Panc1 (cell line): ENCODE measurements around the gene LRRFIP1. TPM values are rescaled to one million over a fixed set of nuclear protein-coding genes. Genes with fewer than 3 reads are reported as not detected.
A peak's percentile ranks its signal among the peaks of the same experiment; 100 is the strongest.

Experiments used
- ATAC-seq: fragments of 200-7000 bp; cut with Tn5 transposase; 2 replicates; pipeline ENCODE4 v1.9.1; 2020; ENCODE audit warnings: mild to moderate bottlenecking, moderate library complexity
- BruUV-seq: library from RNA; stranded (reverse); fragments of 400-500 nt; replicated peaks from 2 replicates; lab custom pipeline; 2021; lab: Mats Ljungman, UMichigan
- CTCF ChIA-PET: fragments of 300-600 bp; sonication (Branson Sonifier 250); formaldehyde crosslinking; loops from one replicate; lab custom pipeline; 2022; ENCODE audit warnings: antibody characterized with exemption; lab: Charles Lee
- POLR2A ChIA-PET: fragments of 300-600 bp; sonication (Branson Sonifier 250); formaldehyde crosslinking; loops from one replicate; lab custom pipeline; 2022; ENCODE audit warnings: antibody characterized with exemption; lab: Charles Lee
- DNase-seq: peaks from one replicate; pipeline ENCODE4 v3.0.0-alpha.2; 2010; ENCODE audit warnings: low read depth, low spot score
- H3K27ac ChIP-seq: 2 replicates; pipeline ENCODE4 v1.5.1; 2011; ENCODE audit warnings: mild to moderate bottlenecking, low read length, inconsistent platforms
- H3K27me3 ChIP-seq: fragments of 200-500 bp; sonication (Bioruptor generic); 2 replicates; pipeline ENCODE4 v1.6.0; 2014; ENCODE audit warnings: low read length, inconsistent platforms; ENCODE audit not compliant: control insufficient read depth, insufficient read depth
- H3K36me3 ChIP-seq: fragments of 200-500 bp; sonication (Bioruptor generic); 2 replicates; pipeline ENCODE4 v1.5.1; 2014; ENCODE audit warnings: inconsistent platforms, mild to moderate bottlenecking, low read length, moderate library complexity; ENCODE audit not compliant: control insufficient read depth, insufficient read depth
- H3K4me1 ChIP-seq: 2 replicates; pipeline ENCODE4 v1.5.1; 2011; ENCODE audit warnings: inconsistent platforms, mild to moderate bottlenecking, low read length, moderate library complexity; ENCODE audit not compliant: control insufficient read depth, insufficient read depth
- H3K4me3 ChIP-seq, 2 experiments: 2 replicates each; pipeline ENCODE4 v1.5.1; 2011 to 2012; ENCODE audit warnings: low read depth in 2 of 2, low read length in 2 of 2, mild to moderate bottlenecking in 2 of 2, inconsistent platforms in 1 of 2, moderate library complexity in 1 of 2
- H3K9me3 ChIP-seq: fragments of 200-500 bp; sonication (Bioruptor generic); 2 replicates; pipeline ENCODE4 v1.5.1; 2014; ENCODE audit warnings: low read depth, mild to moderate bottlenecking, inconsistent platforms, low read length, moderate library complexity; ENCODE audit not compliant: control insufficient read depth, insufficient read depth
- CTCF ChIP-seq: fragments of 450-650 bp; IDR thresholded peaks from 2 replicates; pipeline ENCODE4 v1.5.1; 2017; ENCODE audit warnings: mild to moderate bottlenecking
- POLR2AphosphoS5 ChIP-seq: IDR thresholded peaks from 2 replicates; pipeline ENCODE4 v1.6.1; 2012; ENCODE audit warnings: mild to moderate bottlenecking, low read depth, low read length, moderate library complexity
- REST ChIP-seq, 2 experiments: IDR thresholded peaks; 2 replicates each; pipeline ENCODE4 v1.6.1; 2011 to 2012; ENCODE audit warnings: low read depth in 2 of 2, control low read depth in 1 of 2, low read length in 1 of 2, mild to moderate bottlenecking in 1 of 2, moderate library complexity in 1 of 2; ENCODE audit not compliant: insufficient read depth in 1 of 2
- SIN3A ChIP-seq: IDR thresholded peaks from 2 replicates; pipeline ENCODE4 v1.6.1; 2012; ENCODE audit warnings: low read depth, mild to moderate bottlenecking, low read length, moderate library complexity, borderline replicate concordance; ENCODE audit not compliant: insufficient read depth
- TCF7L2 ChIP-seq: IDR thresholded peaks from 2 replicates; pipeline ENCODE4 v1.6.1; 2011; ENCODE audit warnings: mild to moderate bottlenecking, low read depth, low read length, inconsistent platforms
- in situ Hi-C: cut with HindIII; loops from 2 replicates; pipeline ENCODE4 v1.10.0; 2016; ENCODE audit warnings: low sequenced_read_pairs, low pct_unique_long_range_greater_than_20kb
- intact Hi-C: fragments of 100-400 bp; cut with micrococcal nuclease; formaldehyde crosslinking; loops from one replicate; pipeline ENCODE4 v1.10.0; 2022; ENCODE audit not compliant: unreplicated experiment
- total RNA-seq: library from RNA; stranded (reverse); gene quantifications from one replicate; pipeline ENCODE4 v1.2.1, GENCODE V29; 2021; ENCODE audit not compliant: unreplicated experiment

Gene LRRFIP1
- total RNA-seq, 1 experiment from 2014 or later = 121 TPM

GRCh38 chr2:237631007-237631785, 3.8 kb downstream of the LRRFIP1 start:
- no TSS peak for BruUV-seq
- H3K4me1 ChIP-seq = peaks cover 17% of the 10 kb centered on the region
- no peak overlapping the region for H3K27ac ChIP-seq
- no peak overlapping the region for H3K4me3 ChIP-seq
- ATAC-seq (0 out of 2 replicates have a peak, but pooled peaks have one; percentile 22), DNase-seq (no peak)
- POLR2A ChIA-PET = no interaction called here
- no peaks in the 10 kb centered on the region for H3K9me3 ChIP-seq
- CTCF ChIA-PET = no interaction called here
- in situ Hi-C loops (no loop called here), intact Hi-C loops (no loop called here)
- H3K27me3 ChIP-seq = no peaks in the 10 kb centered on the region
- no peak for TF ChIP-seq REST (IDR thresholded peaks at IDR 0.05; ENCODE audit: insufficient read depth in 1 of 2, low read depth in 2 of 2, low read length in 1 of 2)
- TF ChIP-seq SIN3A = no peak
- no peak for TF ChIP-seq TCF7L2
- TF ChIP-seq CTCF = no peak
- no peak for TF ChIP-seq POLR2AphosphoS5
- H3K36me3 ChIP-seq = no peaks in the 10 kb centered on the region

- Histone ChIP-seq H3K9me3 (no peaks in the 10 kb centered on the region), H3K27me3 (no peaks in the 10 kb centered on the region), H3K36me3 (no peaks in the 10 kb centered on the region), H3K27ac (no peak overlapping the region), H3K4me1 (peaks cover 12% of the 10 kb centered on the region), H3K4me3 (no peak overlapping the region)
- ATAC-seq (no peak), DNase-seq (no peak)
- no peak for TF ChIP-seq TCF7L2
- no peak for TF ChIP-seq CTCF
- POLR2A ChIA-PET = no interaction called here
- in situ Hi-C loops (no loop called here), intact Hi-C loops (no loop called here)
- CTCF ChIA-PET = no interaction called here
- no TSS peak for BruUV-seq
Measured at GRCh38 chr2:237631801-237632585, 4.6 kb downstream of the LRRFIP1 start.
